Prostate gland (tissue), 2 donors: Measurements from ENCODE around the gene GABBR2. TPM values are rescaled to one million over a fixed set of nuclear protein-coding genes. Genes with fewer than 3 reads are reported as not detected.
"Not testable (repeated sequence)": the region's sequence is repeated elsewhere in the genome, so short reads cannot be mapped to it uniquely, and the experiment has no call there.

Experiments used
- DNase-seq: peaks from one replicate; pipeline ENCODE4 v3.0.0-alpha.2; 2019; ENCODE audit warnings: low spot score
- H3K27ac ChIP-seq, 2 donors: fragments of 200-600 bp; sonication (generic); 2 replicates each; pipeline ENCODE4 v1.5.1; 2017 to 2019
- H3K27me3 ChIP-seq: fragments of 200-600 bp; sonication (generic); replicated peaks from 2 replicates; pipeline ENCODE4 v1.5.1; 2019; ENCODE audit not compliant: insufficient read depth
- H3K36me3 ChIP-seq, 2 donors: fragments of 200-600 bp; sonication (generic); 1 replicate in 1 of 2; 2 replicates in 1 of 2; pipeline versions ENCODE4 v1.5.1 to v1.8.1; 2017 to 2019
- H3K4me1 ChIP-seq: fragments of 200-600 bp; sonication (generic); replicated peaks from 2 replicates; pipeline ENCODE4 v1.5.1; 2019
- H3K4me3 ChIP-seq, 2 donors: fragments of 200-600 bp; sonication (generic); 2 replicates each; pipeline ENCODE4 v1.5.1; 2017 to 2019
- H3K9me3 ChIP-seq: fragments of 200-600 bp; sonication (generic); 2 replicates; pipeline ENCODE4 v1.5.1; 2017
- CTCF ChIP-seq, 4 experiments: fragments of 200-600 bp in 2 of 4; fragments of 450-650 bp in 2 of 4; sonication (generic) in 2 of 4; IDR thresholded peaks; 1 replicate in 3 of 4; 2 replicates in 1 of 4; pipeline ENCODE4 v1.5.1; 2016 to 2019; ENCODE audit warnings: antibody characterized with exemption in 4 of 4, mild to moderate bottlenecking in 2 of 4, moderate library complexity in 2 of 4
- POLR2A ChIP-seq: fragments of 450-650 bp; IDR thresholded peaks from one replicate; pipeline ENCODE4 v1.6.1; 2016; ENCODE audit warnings: antibody characterized with exemption, mild to moderate bottlenecking
- POLR2AphosphoS5 ChIP-seq: sonication (generic); formaldehyde crosslinking; IDR thresholded peaks from one replicate; pipeline ENCODE4 v1.6.1; 2017; ENCODE audit warnings: antibody characterized with exemption
- WGBS: methylation state at CpG from one replicate; pipeline ENCODE4 v1.1.5; 2018; 5-methylcytosine and 5-hydroxymethylcytosine counted together
- intact Hi-C: fragments of 100-400 bp; cut with DNase I; formaldehyde crosslinking; loops from one replicate; pipeline ENCODE4 v1.14.2; 2022
- total RNA-seq, 2 donors: library from RNA; depleted of rRNA; stranded (reverse); fragments of >200 nt; gene quantifications; one replicate each; pipeline ENCODE4 v1.1.0, GENCODE V29; 2016

Gene GABBR2
- total RNA-seq, 2 donors from 2014 or later = 0.97 TPM; not detected in 1

GRCh38 chr9:98665501-98665900 is 43.2 kb downstream of the GABBR2 start:
- H3K36me3 ChIP-seq = no peaks in the 10 kb centered on the region
- no peaks in the 10 kb centered on the region for H3K9me3 ChIP-seq
- intact Hi-C loops = no loop called here
- DNase-seq = no peak
- no peak overlapping the region for H3K27ac ChIP-seq
- H3K27me3 ChIP-seq = no peaks in the 10 kb centered on the region
- 74% methylated on average over 4 of the region's 4 CpGs for WGBS
- TF ChIP-seq POLR2AphosphoS5 = no peak
- H3K4me3 ChIP-seq = no peak overlapping the region
- H3K4me1 ChIP-seq = no peaks in the 10 kb centered on the region

- Histone ChIP-seq H3K36me3 (no peaks in the 10 kb centered on the region), H3K4me3 (no peak overlapping the region), H3K27me3 (no peaks in the 10 kb centered on the region), H3K4me1 (no peaks in the 10 kb centered on the region), H3K27ac (no peak overlapping the region), H3K9me3 (no peaks in the 10 kb centered on the region)
- TF ChIP-seq CTCF (IDR thresholded peaks at IDR 0.05) (no peak), POLR2AphosphoS5 (no peak), POLR2A (no peak)
- intact Hi-C loops = no loop called here
- no peak for DNase-seq
- 81% methylated on average over 4 of the region's 4 CpGs for WGBS
These were observed 48.2 kb downstream of the GABBR2 start for GRCh38 chr9:98660541-98660940.

GRCh38 chr9:98658951-98659351 is 49.8 kb downstream of the GABBR2 start:
- Histone ChIP-seq H3K36me3 (no peaks in the 10 kb centered on the region), H3K9me3 (no peaks in the 10 kb centered on the region), H3K27ac (no peak overlapping the region), H3K27me3 (no peaks in the 10 kb centered on the region), H3K4me3 (no peak overlapping the region), H3K4me1 (no peaks in the 10 kb centered on the region)
- intact Hi-C loops = no loop called here
- TF ChIP-seq CTCF (IDR thresholded peaks at IDR 0.05) (no peak), POLR2A (no peak)
- 28% methylated on average over 1 of the region's 1 CpG for WGBS
- DNase-seq = no peak

- no peak overlapping the region for H3K27ac ChIP-seq
- WGBS = 83% methylated on average over 4 of the region's 4 CpGs
- intact Hi-C loops = no loop called here
These were observed 50.8 kb downstream of the GABBR2 start for GRCh38 chr9:98657897-98658296.

GRCh38 chr9:98656511-98656910 is 52.2 kb downstream of the GABBR2 start:
- Histone ChIP-seq H3K27me3 (no peaks in the 10 kb centered on the region), H3K4me3 (no peak overlapping the region), H3K9me3 (no peaks in the 10 kb centered on the region), H3K27ac (no peak overlapping the region), H3K4me1 (no peaks in the 10 kb centered on the region), H3K36me3 (no peaks in the 10 kb centered on the region)
- WGBS = 55% methylated on average over 2 of the region's 2 CpGs
- intact Hi-C loops = no loop called here
- DNase-seq = no peak
- TF ChIP-seq POLR2AphosphoS5 (no peak), CTCF (IDR thresholded peaks at IDR 0.05) (no peak), POLR2A (no peak)

More at GRCh38 chr9:98657897-98658296, 50.8 kb downstream of the GABBR2 start:
- no peaks in the 10 kb centered on the region for H3K36me3 ChIP-seq
- H3K4me1 ChIP-seq = no peaks in the 10 kb centered on the region
- H3K27me3 ChIP-seq = no peaks in the 10 kb centered on the region
- no peak for DNase-seq
- no peaks in the 10 kb centered on the region for H3K9me3 ChIP-seq
- TF ChIP-seq POLR2AphosphoS5 (no peak), CTCF (IDR thresholded peaks at IDR 0.05) (no peak), POLR2A (no peak)
- no peak overlapping the region for H3K4me3 ChIP-seq

- H3K9me3 ChIP-seq, intact Hi-C loops, H3K4me3 ChIP-seq, H3K36me3 ChIP-seq, H3K4me1 ChIP-seq, H3K27me3 ChIP-seq, DNase-seq, H3K27ac ChIP-seq: not testable (repeated sequence)
- WGBS = 93% methylated on average over 3 of the region's 3 CpGs
These were observed 53.3 kb downstream of the GABBR2 start for GRCh38 chr9:98655428-98655827.
